Measurements from ENCODE around the gene SPTBN5. TPM values are rescaled to one million over a fixed set of nuclear protein-coding genes. Genes with fewer than 3 reads are reported as not detected.

SPTBN5 gene
- total RNA-seq, 1 donor, result 0.18 TPM

- no peak overlapping the region for H3K4me3 ChIP-seq (ENCODE audit: low read depth, low read length)
- no peak for DNase-seq (ENCODE audit: low read depth)
- no peak for TF ChIP-seq CTCF (IDR thresholded peaks at IDR 0.05; ENCODE audit: insufficient read depth, low read length)
These were observed 42.0 kb downstream of the SPTBN5 start for GRCh38 chr15:41851755-41852370.

- H3K4me3 ChIP-seq (ENCODE audit: low read depth, low read length), result no peak overlapping the region
- TF ChIP-seq CTCF (IDR thresholded peaks at IDR 0.05; ENCODE audit: insufficient read depth, low read length), result no peak
- no peak for DNase-seq (ENCODE audit: low read depth)
These were observed 42.7 kb downstream of the SPTBN5 start for GRCh38 chr15:41851167-41851523.

- TF ChIP-seq CTCF (IDR thresholded peaks at IDR 0.05; ENCODE audit: insufficient read depth, low read length), result no peak
- no peak for DNase-seq (ENCODE audit: low read depth)
- no peak overlapping the region for H3K4me3 ChIP-seq (ENCODE audit: low read depth, low read length)
These were observed 43.2 kb downstream of the SPTBN5 start for GRCh38 chr15:41850482-41851166.

GRCh38 chr15:41849861-41850260, 44.0 kb downstream of the SPTBN5 start:
- TF ChIP-seq CTCF (IDR thresholded peaks at IDR 0.05; ENCODE audit: insufficient read depth, low read length), result no peak
- no peak overlapping the region for H3K4me3 ChIP-seq (ENCODE audit: low read depth, low read length)
- no peak for DNase-seq (ENCODE audit: low read depth)

- no peak for DNase-seq (ENCODE audit: low read depth)
- no peak overlapping the region for H3K4me3 ChIP-seq (ENCODE audit: low read depth, low read length)
- TF ChIP-seq CTCF (IDR thresholded peaks at IDR 0.05; ENCODE audit: insufficient read depth, low read length), result no peak
These were observed 44.6 kb downstream of the SPTBN5 start for GRCh38 chr15:41849204-41849603.

- DNase-seq (ENCODE audit: low read depth), result no peak
- no peak overlapping the region for H3K4me3 ChIP-seq (ENCODE audit: low read depth, low read length)
- TF ChIP-seq CTCF (IDR thresholded peaks at IDR 0.05; ENCODE audit: insufficient read depth, low read length), result no peak
These were observed 45.2 kb downstream of the SPTBN5 start for GRCh38 chr15:41848631-41849030.
